HFF-Myc (cell line): Measurements from ENCODE around the gene ADCY1.

ENCODE experiments used
- DNase-seq: peaks from one replicate; pipeline ENCODE4 v3.0.0-alpha.2; 2011; ENCODE audit warnings: low read depth; ENCODE audit errors: extremely low read depth
- H3K4me3 ChIP-seq: replicated peaks from 2 replicates; pipeline ENCODE4 v1.5.1; 2011; ENCODE audit warnings: low read depth, mild to moderate bottlenecking, control low read depth, low read length
- TF ChIP-seq, protein P1 (sequence below): IDR thresholded peaks from 2 replicates; pipeline ENCODE4 v1.5.1; 2012; ENCODE audit warnings: mild to moderate bottlenecking, low read depth, low read length, control low read depth; ENCODE audit errors: missing control alignments

Gene ADCY1

DNA sequence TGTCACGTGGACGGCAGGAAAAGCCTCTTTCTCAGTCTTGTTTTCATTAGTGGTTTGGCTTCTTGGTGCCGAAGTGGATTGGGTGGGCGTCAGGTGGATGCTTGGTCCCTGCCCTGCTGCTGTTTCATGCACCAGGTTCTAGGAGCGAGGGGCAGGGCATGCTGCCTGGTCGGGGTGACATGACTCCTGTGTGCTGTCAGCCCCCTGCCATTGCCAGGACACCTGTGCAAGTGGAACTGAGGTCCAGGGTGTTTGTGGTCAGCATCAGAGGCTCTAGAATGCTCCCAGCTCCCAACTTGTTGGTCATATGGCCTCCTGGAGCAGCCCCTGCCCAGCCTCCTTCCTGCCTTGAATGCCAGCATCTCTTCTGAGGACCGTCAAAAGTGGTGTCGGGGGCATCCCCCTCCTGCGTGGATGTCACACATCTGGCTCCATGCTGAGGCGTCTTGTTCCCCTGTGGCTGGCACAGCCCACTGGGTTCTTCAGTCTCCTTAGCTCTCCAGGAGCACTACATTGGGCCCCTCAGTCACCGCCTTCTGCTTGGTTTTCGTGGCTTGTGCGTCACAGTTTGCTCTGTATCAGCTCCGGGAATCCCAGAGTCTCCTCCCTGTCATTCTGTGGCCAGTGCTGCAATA is 24.8 kb downstream of the ADCY1 start:
- no peak for DNase-seq
- TF ChIP-seq, protein P1, sequence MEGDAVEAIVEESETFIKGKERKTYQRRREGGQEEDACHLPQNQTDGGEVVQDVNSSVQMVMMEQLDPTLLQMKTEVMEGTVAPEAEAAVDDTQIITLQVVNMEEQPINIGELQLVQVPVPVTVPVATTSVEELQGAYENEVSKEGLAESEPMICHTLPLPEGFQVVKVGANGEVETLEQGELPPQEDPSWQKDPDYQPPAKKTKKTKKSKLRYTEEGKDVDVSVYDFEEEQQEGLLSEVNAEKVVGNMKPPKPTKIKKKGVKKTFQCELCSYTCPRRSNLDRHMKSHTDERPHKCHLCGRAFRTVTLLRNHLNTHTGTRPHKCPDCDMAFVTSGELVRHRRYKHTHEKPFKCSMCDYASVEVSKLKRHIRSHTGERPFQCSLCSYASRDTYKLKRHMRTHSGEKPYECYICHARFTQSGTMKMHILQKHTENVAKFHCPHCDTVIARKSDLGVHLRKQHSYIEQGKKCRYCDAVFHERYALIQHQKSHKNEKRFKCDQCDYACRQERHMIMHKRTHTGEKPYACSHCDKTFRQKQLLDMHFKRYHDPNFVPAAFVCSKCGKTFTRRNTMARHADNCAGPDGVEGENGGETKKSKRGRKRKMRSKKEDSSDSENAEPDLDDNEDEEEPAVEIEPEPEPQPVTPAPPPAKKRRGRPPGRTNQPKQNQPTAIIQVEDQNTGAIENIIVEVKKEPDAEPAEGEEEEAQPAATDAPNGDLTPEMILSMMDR: no peak
- no peak overlapping the region for H3K4me3 ChIP-seq

DNA sequence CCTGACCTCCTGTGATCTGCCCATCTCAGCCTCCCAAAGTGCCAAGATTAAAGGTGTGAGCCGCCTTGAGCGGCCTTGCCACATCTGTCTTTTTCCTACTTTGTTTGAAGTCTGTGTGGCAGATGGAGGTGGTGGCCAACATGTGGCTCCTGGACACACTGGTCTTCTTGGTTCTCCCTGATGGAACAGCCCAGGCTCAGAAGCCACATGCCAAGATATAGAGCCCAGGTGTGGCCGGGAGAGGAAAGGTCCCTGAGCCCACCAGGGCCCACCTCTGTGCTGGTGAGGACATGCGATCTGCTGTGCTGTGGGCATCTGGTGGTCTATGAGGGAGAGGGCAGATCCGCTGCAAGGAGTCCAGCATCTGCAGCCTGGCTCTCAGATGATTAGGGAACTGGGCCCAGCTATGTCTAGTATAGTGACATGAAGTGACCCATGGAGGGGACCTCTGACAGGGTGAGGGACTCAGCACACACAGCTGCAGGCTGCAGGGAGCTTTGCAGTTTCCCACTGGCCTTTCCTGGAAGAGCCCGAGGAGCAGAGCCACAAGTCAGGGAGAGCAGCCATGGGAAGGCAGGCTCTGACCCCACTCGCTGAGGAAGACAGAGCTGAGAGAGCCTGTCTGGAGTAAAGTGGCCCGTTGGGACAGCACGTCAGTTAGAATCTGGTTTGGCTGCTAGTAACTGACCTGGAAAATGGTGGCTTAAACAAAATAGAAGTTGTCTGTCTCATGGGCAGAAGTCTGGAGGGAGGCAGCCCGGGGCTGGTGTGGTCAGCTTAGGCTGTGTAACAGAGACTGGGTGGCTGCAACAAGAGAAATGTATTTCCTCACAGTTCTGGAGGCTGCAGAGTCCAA is 25.9 kb downstream of the ADCY1 start:
- no peak for DNase-seq
- TF ChIP-seq, protein P1: no peak
- H3K4me3 ChIP-seq: no peak overlapping the region

- TF ChIP-seq, protein P1: no peak
- DNase-seq: no peak
- H3K4me3 ChIP-seq: no peak overlapping the region
Measured at GRCh38 chr7:45601094-45601493, 26.9 kb downstream of the ADCY1 start.

GRCh38 chr7:45601816-45602540 is 27.8 kb downstream of the ADCY1 start:
- TF ChIP-seq, protein P1: no peak
- no peak for DNase-seq
- no peak overlapping the region for H3K4me3 ChIP-seq

DNA sequence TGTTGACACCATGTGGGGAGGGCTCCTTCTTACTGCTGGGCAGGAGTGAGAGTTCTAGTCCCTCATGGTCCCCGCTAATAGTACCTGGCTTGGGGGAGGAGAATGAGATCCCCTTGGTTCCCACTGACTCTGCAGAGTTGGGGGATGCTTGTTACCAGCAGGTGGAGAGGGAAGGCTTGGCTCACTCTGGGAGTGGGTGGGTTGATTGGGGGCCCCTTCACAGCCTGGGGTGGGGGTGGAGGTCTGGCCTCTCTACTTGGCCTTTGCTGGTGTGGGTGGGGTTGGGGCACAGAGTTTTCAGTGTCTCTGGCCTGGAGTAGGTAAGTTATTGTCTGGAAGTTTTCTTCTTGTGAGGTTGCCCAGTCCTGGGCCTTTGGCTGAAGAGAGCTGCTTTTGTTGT is 31.9 kb downstream of the ADCY1 start:
- DNase-seq: no peak
- TF ChIP-seq, protein P1: no peak

GRCh38 chr7:45606931-45607330 is 32.8 kb downstream of the ADCY1 start:
- no peak for DNase-seq
- TF ChIP-seq, protein P1: no peak
- H3K4me3 ChIP-seq: no peak overlapping the region

More for the DNA sequence above, 31.9 kb downstream of the ADCY1 start:
- no peak overlapping the region for H3K4me3 ChIP-seq
